Measurements from ENCODE around the gene PPFIBP2.

PPFIBP2 gene

DNA sequence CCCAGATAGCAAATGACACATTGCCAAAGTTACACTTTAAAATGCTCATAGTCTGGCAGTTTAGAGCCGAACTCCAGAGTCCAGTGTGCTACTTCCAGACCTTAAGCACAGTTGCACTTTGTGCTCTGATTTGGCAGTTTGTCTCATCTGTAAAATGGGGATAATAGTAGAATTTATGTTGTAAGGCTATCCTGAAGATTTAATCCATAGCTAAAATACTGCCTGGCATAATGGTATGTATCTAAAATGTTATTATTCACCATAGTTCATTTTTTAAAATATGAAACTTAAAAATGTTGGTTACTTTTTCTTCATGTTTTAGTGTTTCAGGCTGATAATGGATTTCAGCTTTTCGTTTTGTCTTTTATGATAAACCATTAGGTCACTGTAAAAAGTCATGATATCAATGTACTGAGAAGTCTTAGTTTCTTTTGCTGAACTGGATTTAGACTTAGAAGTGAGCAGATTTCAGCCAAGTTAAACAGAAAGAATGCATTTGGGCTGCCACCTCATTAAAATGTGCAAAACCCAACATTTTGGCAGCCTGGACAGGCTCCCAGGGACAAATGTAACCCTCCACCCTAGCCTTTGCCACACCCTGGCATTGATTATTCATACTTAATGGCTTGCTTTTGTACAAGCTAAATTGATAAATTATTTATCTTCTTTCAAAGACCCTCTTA, 27.6 kb upstream of the PPFIBP2 start:
- DNase-seq (ENCODE audit: low read depth, low spot score): no peak
- Histone ChIP-seq H3K4me1 (ENCODE audit: control insufficient read depth, insufficient read depth, low read length) (peaks cover 4% of the 10 kb centered on the region), H3K4me3 (ENCODE audit: low read length) (no peak overlapping the region), H3K36me3 (ENCODE audit: control insufficient read depth, insufficient read depth, low read length) (no peaks in the 10 kb centered on the region), H3K27ac (ENCODE audit: low read length) (no peak overlapping the region), H3K27me3 (ENCODE audit: control insufficient read depth, insufficient read depth, low read length) (no peaks in the 10 kb centered on the region), H3K9me3 (ENCODE audit: control insufficient read depth, insufficient read depth, low read length) (no peaks in the 10 kb centered on the region; the same call in 1 of the 2 replicates)
- no CpG with 5 or more reads among the region's 2 CpGs for WGBS (ENCODE audit: insufficient coverage, insufficient read length)

DNA sequence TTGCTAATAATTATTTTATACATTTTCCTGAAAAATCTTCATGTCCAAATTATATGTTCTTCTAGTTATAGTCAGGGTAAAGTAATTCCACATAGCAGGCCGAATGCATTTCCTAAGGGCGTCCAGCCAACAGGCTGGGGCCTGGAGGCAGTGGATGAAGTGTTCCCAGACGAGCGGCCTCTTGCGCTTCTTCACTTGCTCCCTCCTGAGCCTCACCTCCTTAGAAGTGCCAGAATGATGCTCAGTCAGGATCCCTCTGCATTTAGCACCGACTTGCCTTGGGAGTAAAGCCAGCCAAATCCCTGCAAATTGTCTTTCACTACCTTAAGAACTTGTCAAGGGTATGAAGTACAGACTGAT, 27.0 kb upstream of the PPFIBP2 start:
- DNase-seq (ENCODE audit: low read depth, low spot score): no peak
- WGBS (ENCODE audit: insufficient coverage, insufficient read length): no CpG with 5 or more reads among the region's 6 CpGs
- no peaks in the 10 kb centered on the region; the same call in 1 of the 2 replicates for H3K9me3 ChIP-seq (ENCODE audit: control insufficient read depth, insufficient read depth, low read length)
- no peak overlapping the region for H3K27ac ChIP-seq (ENCODE audit: low read length)
- no peak overlapping the region for H3K4me3 ChIP-seq (ENCODE audit: low read length)
- H3K36me3 ChIP-seq (ENCODE audit: control insufficient read depth, insufficient read depth, low read length): no peaks in the 10 kb centered on the region
- H3K27me3 ChIP-seq (ENCODE audit: control insufficient read depth, insufficient read depth, low read length): no peaks in the 10 kb centered on the region
- H3K4me1 ChIP-seq (ENCODE audit: control insufficient read depth, insufficient read depth, low read length): peaks cover 4% of the 10 kb centered on the region

DNA sequence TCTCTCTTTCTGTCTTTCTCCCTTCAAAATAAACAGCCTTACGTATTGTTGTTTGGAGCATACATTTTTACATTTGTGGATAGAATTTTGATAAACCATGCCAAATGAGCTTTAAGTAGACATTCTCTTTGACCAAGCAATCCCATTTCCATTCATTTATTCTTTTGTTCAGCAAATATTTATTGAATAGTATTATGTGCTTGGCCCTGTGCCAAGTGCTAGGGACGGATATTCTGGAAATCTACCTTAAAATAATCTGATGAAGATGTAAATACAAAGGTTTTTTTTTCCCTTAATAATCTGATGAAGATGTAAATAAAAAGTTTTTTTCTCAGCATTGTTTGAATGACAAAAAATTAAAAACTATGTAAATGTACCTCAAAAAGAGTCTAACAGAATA, 26.4 kb upstream of the PPFIBP2 start:
- no peaks in the 10 kb centered on the region for H3K36me3 ChIP-seq (ENCODE audit: control insufficient read depth, insufficient read depth, low read length)
- no CpG with 5 or more reads among the region's 2 CpGs for WGBS (ENCODE audit: insufficient coverage, insufficient read length)
- H3K4me1 ChIP-seq (ENCODE audit: control insufficient read depth, insufficient read depth, low read length): peaks cover 6% of the 10 kb centered on the region
- no peak for DNase-seq (ENCODE audit: low read depth, low spot score)
- H3K9me3 ChIP-seq (ENCODE audit: control insufficient read depth, insufficient read depth, low read length): no peaks in the 10 kb centered on the region; the same call in 1 of the 2 replicates
- no peak overlapping the region for H3K4me3 ChIP-seq (ENCODE audit: low read length)
- no peaks in the 10 kb centered on the region for H3K27me3 ChIP-seq (ENCODE audit: control insufficient read depth, insufficient read depth, low read length)
- no peak overlapping the region for H3K27ac ChIP-seq (ENCODE audit: low read length)

DNA sequence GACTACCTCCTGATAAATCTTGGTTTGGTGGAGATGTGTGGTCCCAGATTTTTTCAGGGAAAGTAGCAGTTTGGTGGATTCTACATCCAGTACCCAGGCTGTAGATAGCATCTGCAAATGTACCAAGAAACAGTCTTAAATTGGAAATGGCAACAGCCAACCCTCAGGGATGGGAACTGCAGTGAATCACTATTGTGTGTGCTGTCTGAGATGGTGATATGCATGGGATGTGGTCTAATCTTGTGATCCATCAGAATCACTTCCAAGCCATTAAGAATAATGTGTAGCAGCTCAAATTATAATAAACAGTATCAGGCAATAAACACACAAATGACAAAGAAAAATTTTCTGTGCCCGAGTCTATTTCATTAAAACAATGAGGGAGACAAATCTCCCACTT, 25.1 kb upstream of the PPFIBP2 start:
- no CpG with 5 or more reads among the region's 1 CpG for WGBS (ENCODE audit: insufficient coverage, insufficient read length)
- H3K27ac ChIP-seq (ENCODE audit: low read length): no peak overlapping the region
- no peaks in the 10 kb centered on the region for H3K27me3 ChIP-seq (ENCODE audit: control insufficient read depth, insufficient read depth, low read length)
- H3K4me1 ChIP-seq (ENCODE audit: control insufficient read depth, insufficient read depth, low read length): peaks cover 6% of the 10 kb centered on the region
- no peak for DNase-seq (ENCODE audit: low read depth, low spot score)
- H3K9me3 ChIP-seq (ENCODE audit: control insufficient read depth, insufficient read depth, low read length): no peaks in the 10 kb centered on the region; the same call in 1 of the 2 replicates
- H3K36me3 ChIP-seq (ENCODE audit: control insufficient read depth, insufficient read depth, low read length): no peaks in the 10 kb centered on the region
- no peak overlapping the region for H3K4me3 ChIP-seq (ENCODE audit: low read length)

DNA sequence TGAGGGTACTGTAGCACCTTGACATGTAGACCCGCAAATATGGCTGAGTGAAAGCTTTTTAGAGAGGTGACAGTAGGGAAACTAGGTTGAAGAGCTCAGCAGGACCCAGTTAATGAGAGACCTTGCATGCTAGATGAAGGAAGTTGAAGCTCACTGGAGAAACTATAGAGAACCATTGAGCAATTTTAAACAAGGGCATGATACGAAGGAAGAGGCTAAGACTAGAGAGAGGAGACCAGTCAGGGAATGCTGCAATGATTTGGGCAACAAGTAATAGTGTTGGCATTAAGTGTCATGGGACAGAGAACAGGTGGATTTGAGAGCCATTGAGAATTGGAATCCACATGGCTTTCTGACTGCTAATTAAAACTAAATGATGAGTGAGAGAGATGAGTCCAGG, 24.4 kb upstream of the PPFIBP2 start:
- Histone ChIP-seq H3K36me3 (ENCODE audit: control insufficient read depth, insufficient read depth, low read length) (no peaks in the 10 kb centered on the region), H3K4me3 (ENCODE audit: low read length) (no peak overlapping the region), H3K4me1 (ENCODE audit: control insufficient read depth, insufficient read depth, low read length) (peaks cover 6% of the 10 kb centered on the region), H3K9me3 (ENCODE audit: control insufficient read depth, insufficient read depth, low read length) (no peaks in the 10 kb centered on the region; the same call in 1 of the 2 replicates), H3K27me3 (ENCODE audit: control insufficient read depth, insufficient read depth, low read length) (no peaks in the 10 kb centered on the region), H3K27ac (ENCODE audit: low read length) (no peak overlapping the region)
- DNase-seq (ENCODE audit: low read depth, low spot score): no peak
- no CpG with 5 or more reads among the region's 2 CpGs for WGBS (ENCODE audit: insufficient coverage, insufficient read length)

DNA sequence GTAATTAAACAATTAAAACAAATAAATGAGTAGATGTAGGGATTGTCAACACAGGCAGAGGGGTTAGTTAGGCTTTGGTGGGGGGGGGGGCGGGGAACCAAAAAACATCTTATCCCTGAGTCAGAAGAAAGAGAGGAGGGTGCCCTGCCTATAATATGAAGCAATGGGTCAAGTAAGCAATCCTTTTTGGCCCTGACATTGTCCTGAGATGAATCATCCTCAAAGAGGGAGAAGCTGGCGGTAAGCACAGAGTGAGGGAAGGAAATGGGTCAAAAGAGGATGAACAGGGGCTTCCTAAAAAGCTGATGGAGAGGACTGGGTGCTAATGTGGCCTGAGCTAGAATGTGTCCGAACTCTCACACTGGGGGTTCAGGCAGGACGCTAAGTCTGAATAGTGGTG, 23.7 kb upstream of the PPFIBP2 start:
- Histone ChIP-seq H3K4me3 (ENCODE audit: low read length) (no peak overlapping the region), H3K27me3 (ENCODE audit: control insufficient read depth, insufficient read depth, low read length) (no peaks in the 10 kb centered on the region), H3K4me1 (ENCODE audit: control insufficient read depth, insufficient read depth, low read length) (peaks cover 4% of the 10 kb centered on the region), H3K36me3 (ENCODE audit: control insufficient read depth, insufficient read depth, low read length) (no peaks in the 10 kb centered on the region), H3K27ac (ENCODE audit: low read length) (no peak overlapping the region), H3K9me3 (ENCODE audit: control insufficient read depth, insufficient read depth, low read length) (no peaks in the 10 kb centered on the region; the same call in 1 of the 2 replicates)
- WGBS (ENCODE audit: insufficient coverage, insufficient read length): no CpG with 5 or more reads among the region's 4 CpGs
- no peak for DNase-seq (ENCODE audit: low read depth, low spot score)

DNA sequence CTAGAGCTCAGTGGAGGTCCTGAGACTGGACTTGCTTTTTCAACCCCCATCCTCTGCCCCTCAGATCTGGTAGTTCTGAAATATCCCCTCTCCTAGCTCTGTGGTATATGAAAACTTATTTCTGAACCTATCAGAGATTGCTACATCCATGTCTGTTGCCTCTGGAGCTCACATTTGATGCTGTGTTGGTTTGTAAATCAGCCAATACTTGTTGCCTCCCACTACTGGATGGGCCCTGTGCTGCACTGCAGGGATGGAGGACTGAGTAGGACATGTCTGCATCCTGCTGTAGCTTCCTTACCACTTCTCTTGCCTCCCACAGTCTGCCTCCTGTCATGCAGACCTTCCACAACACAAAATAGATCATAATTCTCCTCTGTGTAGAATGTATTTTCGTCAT, 23.3 kb upstream of the PPFIBP2 start:
- Histone ChIP-seq H3K9me3 (ENCODE audit: control insufficient read depth, insufficient read depth, low read length) (no peaks in the 10 kb centered on the region; the same call in 1 of the 2 replicates), H3K36me3 (ENCODE audit: control insufficient read depth, insufficient read depth, low read length) (no peaks in the 10 kb centered on the region), H3K27ac (ENCODE audit: low read length) (no peak overlapping the region), H3K4me3 (ENCODE audit: low read length) (no peak overlapping the region), H3K4me1 (ENCODE audit: control insufficient read depth, insufficient read depth, low read length) (peaks cover 2% of the 10 kb centered on the region; the same call in 1 of the 2 replicates), H3K27me3 (ENCODE audit: control insufficient read depth, insufficient read depth, low read length) (no peaks in the 10 kb centered on the region)
- no peak for DNase-seq (ENCODE audit: low read depth, low spot score)
- WGBS (ENCODE audit: insufficient coverage, insufficient read length): 100% methylated on average over 1 of the region's 1 CpG

DNA sequence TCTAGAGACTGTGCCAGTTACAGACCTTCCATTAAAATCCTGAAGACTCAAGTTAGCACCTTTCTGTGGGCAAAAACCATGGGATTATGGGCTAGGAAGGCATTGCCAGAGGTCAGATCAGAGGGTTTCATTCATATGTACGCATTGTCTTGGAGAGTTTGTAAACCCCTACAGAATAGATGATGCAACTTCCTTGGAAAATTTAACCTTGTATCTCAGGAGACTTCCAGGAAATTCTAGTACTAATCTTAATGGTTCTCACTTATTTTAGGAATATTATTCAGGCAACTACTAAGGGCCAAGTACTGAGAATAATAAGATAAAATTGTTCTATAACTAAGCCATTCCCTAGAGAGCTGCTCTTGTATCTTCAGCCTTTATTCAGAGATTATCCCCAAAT, 21.5 kb upstream of the PPFIBP2 start:
- H3K9me3 ChIP-seq (ENCODE audit: control insufficient read depth, insufficient read depth, low read length): no peaks in the 10 kb centered on the region; the same call in 1 of the 2 replicates
- no peaks in the 10 kb centered on the region for H3K27me3 ChIP-seq (ENCODE audit: control insufficient read depth, insufficient read depth, low read length)
- H3K4me1 ChIP-seq (ENCODE audit: control insufficient read depth, insufficient read depth, low read length): peaks cover 2% of the 10 kb centered on the region; the same call in 1 of the 2 replicates
- no peaks in the 10 kb centered on the region for H3K36me3 ChIP-seq (ENCODE audit: control insufficient read depth, insufficient read depth, low read length)
- DNase-seq (ENCODE audit: low read depth, low spot score): no peak
- no peak overlapping the region for H3K27ac ChIP-seq (ENCODE audit: low read length)
- WGBS (ENCODE audit: insufficient coverage, insufficient read length): no CpG with 5 or more reads among the region's 1 CpG
- H3K4me3 ChIP-seq (ENCODE audit: low read length): no peak overlapping the region

DNA sequence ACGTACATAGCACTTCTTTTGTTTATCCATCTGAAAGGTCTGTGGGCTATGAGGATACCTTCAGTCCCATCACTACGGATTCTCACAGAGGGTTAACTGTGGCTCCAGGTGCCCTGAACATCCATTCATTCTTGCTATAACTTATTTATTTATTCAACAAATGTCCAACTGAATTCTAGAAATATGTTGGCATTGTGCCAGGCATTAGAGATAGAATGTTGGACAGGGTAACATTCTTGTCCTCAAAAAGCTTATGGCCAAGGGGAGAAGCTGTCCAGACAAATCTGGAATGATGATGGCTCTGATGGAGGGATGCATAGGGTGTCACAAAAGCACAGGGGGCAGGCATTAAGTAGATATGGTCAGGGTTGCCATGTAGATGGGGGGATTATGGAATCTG, 20.1 kb upstream of the PPFIBP2 start:
- Histone ChIP-seq H3K4me3 (ENCODE audit: low read length) (no peak overlapping the region), H3K4me1 (ENCODE audit: control insufficient read depth, insufficient read depth, low read length) (peaks cover 2% of the 10 kb centered on the region; the same call in 1 of the 2 replicates), H3K27me3 (ENCODE audit: control insufficient read depth, insufficient read depth, low read length) (no peaks in the 10 kb centered on the region), H3K27ac (ENCODE audit: low read length) (no peak overlapping the region), H3K9me3 (ENCODE audit: control insufficient read depth, insufficient read depth, low read length) (no peaks in the 10 kb centered on the region; the same call in 1 of the 2 replicates), H3K36me3 (ENCODE audit: control insufficient read depth, insufficient read depth, low read length) (no peaks in the 10 kb centered on the region)
- DNase-seq (ENCODE audit: low read depth, low spot score): no peak
- no CpG with 5 or more reads among the region's 2 CpGs for WGBS (ENCODE audit: insufficient coverage, insufficient read length)

DNA sequence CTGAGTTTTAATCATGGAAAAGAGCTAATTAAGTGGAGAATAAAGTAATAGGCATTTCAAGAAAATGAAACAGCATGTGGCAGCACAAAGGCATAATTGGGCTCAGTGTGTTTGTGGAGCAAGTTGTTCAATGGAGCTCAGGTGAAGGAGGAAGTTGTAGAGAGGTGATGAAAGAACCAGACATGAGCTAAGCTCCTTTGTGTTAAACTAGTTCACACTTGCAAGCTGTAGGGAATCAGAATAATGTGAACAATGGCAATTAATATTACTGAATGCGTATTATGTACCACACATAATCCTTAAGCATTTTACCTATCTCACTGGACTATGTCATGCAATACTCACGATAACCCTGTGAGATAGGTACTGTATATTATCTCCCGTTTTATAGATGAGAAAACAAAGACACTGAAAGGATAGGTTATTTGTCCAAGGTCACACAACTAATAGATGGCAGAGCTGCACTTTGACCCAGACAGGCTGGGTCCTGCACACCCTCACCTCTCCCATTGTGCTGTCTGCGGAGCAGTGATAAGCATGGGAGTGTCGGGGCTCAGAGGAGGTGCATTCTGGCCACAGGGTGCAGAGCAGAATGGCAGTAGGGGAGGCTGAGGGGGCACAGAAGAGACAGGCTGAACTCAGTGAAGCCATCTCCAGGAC, 19.6 kb upstream of the PPFIBP2 start:
- H3K27me3 ChIP-seq (ENCODE audit: control insufficient read depth, insufficient read depth, low read length): no peaks in the 10 kb centered on the region
- no peak overlapping the region for H3K27ac ChIP-seq (ENCODE audit: low read length)
- H3K9me3 ChIP-seq (ENCODE audit: control insufficient read depth, insufficient read depth, low read length): no peaks in the 10 kb centered on the region; the same call in 1 of the 2 replicates
- H3K4me1 ChIP-seq (ENCODE audit: control insufficient read depth, insufficient read depth, low read length): peaks cover 2% of the 10 kb centered on the region; the same call in 1 of the 2 replicates
- no peak overlapping the region for H3K4me3 ChIP-seq (ENCODE audit: low read length)
- no CpG with 5 or more reads among the region's 5 CpGs for WGBS (ENCODE audit: insufficient coverage, insufficient read length)
- no peaks in the 10 kb centered on the region for H3K36me3 ChIP-seq (ENCODE audit: control insufficient read depth, insufficient read depth, low read length)
- no peak for DNase-seq (ENCODE audit: low read depth, low spot score)
